HG03575 (cell line): ENCODE data around the gene N4BP3.

Experiments used
- ATAC-seq: cut with Tn5 transposase; IDR thresholded peaks from one replicate; pipeline ENCODE4 v1.9.1; 2021; ENCODE audit not compliant: unreplicated experiment, insufficient number of reproducible peaks, low FRiP score; ENCODE audit errors: extremely low read depth

The N4BP3 gene

GRCh38 chr5:178142642-178143041, 29.3 kb downstream of the N4BP3 start:
- no peak for ATAC-seq

- no peak for ATAC-seq
These were observed 29.9 kb downstream of the N4BP3 start for GRCh38 chr5:178143246-178143645.

GRCh38 chr5:178143901-178144300, 30.6 kb downstream of the N4BP3 start:
- ATAC-seq: no peak

GRCh38 chr5:178145965-178146820, 32.9 kb downstream of the N4BP3 start:
- ATAC-seq: no peak

GRCh38 chr5:178147406-178147805, 34.1 kb downstream of the N4BP3 start:
- no peak for ATAC-seq

- no peak for ATAC-seq
These were observed 36.0 kb downstream of the N4BP3 start for GRCh38 chr5:178149199-178149932.

GRCh38 chr5:178150977-178151734, 37.8 kb downstream of the N4BP3 start:
- no peak for ATAC-seq

- no peak for ATAC-seq
These were observed 39.4 kb downstream of the N4BP3 start for GRCh38 chr5:178152491-178153444.

- peak; percentile 90 for ATAC-seq
These were observed 40.4 kb downstream of the N4BP3 start, which contains the start of gene NHP2 for GRCh38 chr5:178153530-178154340. Gene NHP2 (minus strand): TSS chr5:178153885. CDS start chr5:178153817, 68 bp downstream.

GRCh38 chr5:178155065-178155464, 41.7 kb downstream of the N4BP3 start:
- no peak for ATAC-seq

GRCh38 chr5:178160176-178160575, 46.8 kb downstream of the N4BP3 start:
- ATAC-seq: no peak

- no peak for ATAC-seq
These were observed 49.1 kb downstream of the N4BP3 start for GRCh38 chr5:178162481-178162880.

GRCh38 chr5:178163772-178164735, 50.7 kb downstream of the N4BP3 start:
- ATAC-seq: no peak

- ATAC-seq: no peak
These were observed 52.2 kb downstream of the N4BP3 start for GRCh38 chr5:178165581-178165980.

GRCh38 chr5:178170455-178170854, 57.1 kb downstream of the N4BP3 start:
- no peak for ATAC-seq

- no peak for ATAC-seq
These were observed 61.1 kb downstream of the N4BP3 start for GRCh38 chr5:178174456-178174855.
